ENCODE results near the gene NCOA7.

- TF ChIP-seq ZNF274 (IDR thresholded peaks at IDR 0.05; ENCODE audit: low read depth, low read length) (no peak), SUZ12 (IDR thresholded peaks at IDR 0.05; ENCODE audit: extremely low read depth, insufficient read depth, insufficient read length) (no peak), YY1 (IDR thresholded peaks at IDR 0.05; ENCODE audit: insufficient read depth, insufficient read length) (no peak)
These were observed 140.1 kb downstream of the NCOA7 start for GRCh38 chr6:125930765-125931418.
